Skeletal muscle cell (primary cell): ENCODE measurements around the gene EEF1A2.

Experiments
- DNase-seq: peaks from one replicate; pipeline ENCODE4 v3.0.0-alpha.2; 2010; ENCODE audit warnings: low read depth
- H3K4me3 ChIP-seq: 2 replicates; pipeline ENCODE4 v1.5.1; 2011; ENCODE audit warnings: low read depth, mild to moderate bottlenecking, control low read depth, low read length, moderate library complexity

EEF1A2 gene

GRCh38 chr20:63446216-63447024 is 52.5 kb downstream of the EEF1A2 start:
- DNase-seq, result no peak
- H3K4me3 ChIP-seq, result no peak overlapping the region

GRCh38 chr20:63445075-63445734 is 53.7 kb downstream of the EEF1A2 start:
- DNase-seq, result no peak
- no peak overlapping the region for H3K4me3 ChIP-seq

GRCh38 chr20:63444548-63444947 is 54.3 kb downstream of the EEF1A2 start:
- no peak for DNase-seq
- H3K4me3 ChIP-seq, result no peak overlapping the region

GRCh38 chr20:63443606-63444395 is 55.1 kb downstream of the EEF1A2 start:
- DNase-seq, result no peak
- H3K4me3 ChIP-seq, result no peak overlapping the region

GRCh38 chr20:63442100-63442493 is 56.8 kb downstream of the EEF1A2 start:
- no peak overlapping the region for H3K4me3 ChIP-seq
- no peak for DNase-seq

- DNase-seq, result no peak
- no peak overlapping the region for H3K4me3 ChIP-seq
These were observed 57.5 kb downstream of the EEF1A2 start for GRCh38 chr20:63441136-63442099.

- H3K4me3 ChIP-seq, result no peak overlapping the region
- no peak for DNase-seq
These were observed 58.4 kb downstream of the EEF1A2 start for GRCh38 chr20:63440366-63440955.

GRCh38 chr20:63439866-63440265 is 59.0 kb downstream of the EEF1A2 start:
- H3K4me3 ChIP-seq, result no peak overlapping the region
- no peak for DNase-seq

- no peak for DNase-seq
- H3K4me3 ChIP-seq, result no peak overlapping the region
These were observed 60.8 kb downstream of the EEF1A2 start for GRCh38 chr20:63438121-63438520.
